Measurements from ENCODE around the gene ATXN10.

ATXN10 gene

GRCh38 chr22:45818424-45819085 lies 146.9 kb downstream of the ATXN10 start:
- no peak overlapping the region for H3K4me3 ChIP-seq (replicated peaks; ENCODE audit: low read depth, low read length)
- no peak for TF ChIP-seq CTCF (IDR thresholded peaks at IDR 0.05; ENCODE audit: low read depth, low read length, missing control alignments)
- no peak for DNase-seq (ENCODE audit: extremely low read depth, low read depth)

- TF ChIP-seq CTCF (IDR thresholded peaks at IDR 0.05; ENCODE audit: low read depth, low read length, missing control alignments), result no peak
- DNase-seq (ENCODE audit: extremely low read depth, low read depth), result no peak
- H3K4me3 ChIP-seq (replicated peaks; ENCODE audit: low read depth, low read length), result no peak overlapping the region
Observed at GRCh38 chr22:45819305-45819704, 147.7 kb downstream of the ATXN10 start.

GRCh38 chr22:45823336-45823735 lies 151.7 kb downstream of the ATXN10 start:
- H3K4me3 ChIP-seq (replicated peaks; ENCODE audit: low read depth, low read length), result no peak overlapping the region
- DNase-seq (ENCODE audit: extremely low read depth, low read depth), result no peak
- TF ChIP-seq CTCF (IDR thresholded peaks at IDR 0.05; ENCODE audit: low read depth, low read length, missing control alignments), result no peak

GRCh38 chr22:45826520-45826919 lies 154.9 kb downstream of the ATXN10 start:
- H3K4me3 ChIP-seq (replicated peaks; ENCODE audit: low read depth, low read length), result no peak overlapping the region
- DNase-seq (ENCODE audit: extremely low read depth, low read depth), result no peak
- no peak for TF ChIP-seq CTCF (IDR thresholded peaks at IDR 0.05; ENCODE audit: low read depth, low read length, missing control alignments)

- no peak for TF ChIP-seq CTCF (IDR thresholded peaks at IDR 0.05; ENCODE audit: low read depth, low read length, missing control alignments)
- H3K4me3 ChIP-seq (replicated peaks; ENCODE audit: low read depth, low read length), result no peak overlapping the region
- DNase-seq (ENCODE audit: extremely low read depth, low read depth), result no peak
Observed at GRCh38 chr22:45828841-45829240, 157.2 kb downstream of the ATXN10 start.

- no peak overlapping the region for H3K4me3 ChIP-seq (replicated peaks; ENCODE audit: low read depth, low read length)
- no peak for TF ChIP-seq CTCF (IDR thresholded peaks at IDR 0.05; ENCODE audit: low read depth, low read length, missing control alignments)
- DNase-seq (ENCODE audit: extremely low read depth, low read depth), result peak; percentile 16
Observed at GRCh38 chr22:45830531-45831245, 159.1 kb downstream of the ATXN10 start.
